Small intestine (tissue), 7 donors: ENCODE results near the gene FGR. TPM values are rescaled to one million over a fixed set of nuclear protein-coding genes. Genes with fewer than 3 reads are reported as not detected.

Source experiments
- DNase-seq, 2 donors: peaks; one replicate each; pipeline versions ENCODE4 v3.0.0 to v3.0.0-alpha.2; 2013
- FAIRE-seq: peaks from 2 replicates; lab custom pipeline; 2012; peaks lifted over from hg19 to GRCh38; lab: Jason Lieb, UNC
- H3K27ac ChIP-seq, 3 donors: one replicate each; pipeline ENCODE4 v1.5.1; 2013; ENCODE audit warnings: low read length in 2 of 3, mild to moderate bottlenecking in 2 of 3, control low read depth in 1 of 3, inconsistent platforms in 1 of 3, low read depth in 1 of 3, moderate library complexity in 1 of 3
- H3K27me3 ChIP-seq, 3 donors: one replicate each; pipeline ENCODE4 v1.6.1; 2013; ENCODE audit warnings: low read length in 3 of 3, inconsistent platforms in 1 of 3; ENCODE audit not compliant: control insufficient read depth in 3 of 3, insufficient read depth in 3 of 3
- H3K36me3 ChIP-seq, 3 donors: one replicate each; pipeline ENCODE4 v1.6.1; 2013; ENCODE audit warnings: low read length in 3 of 3, inconsistent platforms in 1 of 3, low read depth in 1 of 3, mild to moderate bottlenecking in 1 of 3, moderate library complexity in 1 of 3; ENCODE audit not compliant: control insufficient read depth in 3 of 3, insufficient read depth in 2 of 3
- H3K4me1 ChIP-seq, 3 donors: one replicate each; pipeline ENCODE4 v1.6.1; 2013; ENCODE audit warnings: low read length in 2 of 3, inconsistent platforms in 1 of 3, low read depth in 1 of 3, mild to moderate bottlenecking in 1 of 3, moderate library complexity in 1 of 3; ENCODE audit not compliant: control insufficient read depth in 3 of 3, insufficient read depth in 2 of 3
- H3K4me3 ChIP-seq, 3 donors: one replicate each; pipeline ENCODE4 v1.5.1; 2013; ENCODE audit warnings: low read length in 3 of 3, control low read depth in 1 of 3, inconsistent platforms in 1 of 3, low read depth in 1 of 3, mild to moderate bottlenecking in 1 of 3, moderate library complexity in 1 of 3
- H3K9me3 ChIP-seq, 2 donors: one replicate each; pipeline ENCODE4 v1.6.1; 2013; ENCODE audit warnings: low read depth in 1 of 2, low read length in 1 of 2; ENCODE audit not compliant: control insufficient read depth in 2 of 2, insufficient read depth in 1 of 2
- WGBS, 3 donors: extraction: QIAGEN DNeasy Blood & Tissue Kit; methylation state at CpG; one replicate each; pipeline ENCODE4 v1.1.7; 2013; 5-methylcytosine and 5-hydroxymethylcytosine counted together
- polyA plus RNA-seq, 4 donors: library from polyadenylated mRNA; stranded (reverse) in 3 of 4; unstranded in 1 of 4; fragments of 200-250 nt in 3 of 4; fragments of 120-200 nt in 1 of 4; gene quantifications; one replicate each; pipeline versions ENCODE4 v1.2.1 to v1.2.3, GENCODE V29; 2013
- donor health status: healthy with polysubstance abuse.
- donor health status: control.
- donor health status: control.
- donor health status: Bipolar disorder and iron deficiency.
- donor health status: healthy.

The FGR gene
- polyA plus RNA-seq, 4 donors: 1.6 to 12.6 (median 1.8) TPM

- Histone ChIP-seq H3K4me3 (no peak overlapping the region), H3K4me1 (peaks cover 0 to 12% (median 0%) of the 10 kb centered on the region in 3 donors), H3K9me3 (no peaks in the 10 kb centered on the region), H3K27me3 (peaks cover 0 to 13% (median 0%) of the 10 kb centered on the region in 3 donors), H3K27ac (no peak overlapping the region), H3K36me3 (no peaks in the 10 kb centered on the region)
- DNase-seq: no peak
- no peak for FAIRE-seq
- WGBS, 3 donors: 93 to 94% (median 94%) methylated on average over 12 of the region's 12 CpGs
Observed at GRCh38 chr1:27612718-27613117, 22.3 kb downstream of the FGR start.

- Histone ChIP-seq H3K27ac (no peak overlapping the region), H3K4me1 (peaks cover 0 to 24% (median 0%) of the 10 kb centered on the region in 3 donors), H3K27me3 (peaks cover 0 to 13% (median 0%) of the 10 kb centered on the region in 3 donors), H3K36me3 (no peaks in the 10 kb centered on the region), H3K4me3 (no peak overlapping the region), H3K9me3 (no peaks in the 10 kb centered on the region)
- DNase-seq: no peak
- no peak for FAIRE-seq
- WGBS, 3 donors: 71 to 80% (median 74%) methylated on average over 4 of the region's 4 CpGs
Observed at GRCh38 chr1:27611450-27611849, 23.5 kb downstream of the FGR start.

- no peak for FAIRE-seq
Observed at GRCh38 chr1:27609618-27610240, 25.3 kb downstream of the FGR start.

GRCh38 chr1:27609210-27609555 lies 25.8 kb downstream of the FGR start:
- H3K27ac ChIP-seq: no peak overlapping the region
- peaks cover 0 to 13% (median 0%) of the 10 kb centered on the region in 3 donors for H3K27me3 ChIP-seq
- DNase-seq: no peak
- H3K4me3 ChIP-seq: no peak overlapping the region
- no peaks in the 10 kb centered on the region for H3K36me3 ChIP-seq
- FAIRE-seq: no peak
- 38 to 61% (median 56%) methylated on average over 3 of the region's 3 CpGs for WGBS, 3 donors
- peaks cover 0 to 21% (median 0%) of the 10 kb centered on the region in 3 donors for H3K4me1 ChIP-seq
- no peaks in the 10 kb centered on the region for H3K9me3 ChIP-seq

More at GRCh38 chr1:27609618-27610240, 25.3 kb downstream of the FGR start:
- no peak overlapping the region for H3K4me3 ChIP-seq
- H3K9me3 ChIP-seq: no peaks in the 10 kb centered on the region
- no peaks in the 10 kb centered on the region for H3K36me3 ChIP-seq
- peaks cover 0 to 13% (median 0%) of the 10 kb centered on the region in 3 donors for H3K27me3 ChIP-seq
- H3K27ac ChIP-seq: no peak overlapping the region
- peaks cover 0 to 26% (median 0%) of the 10 kb centered on the region in 3 donors for H3K4me1 ChIP-seq
- 46 to 65% (median 53%) methylated on average over 12 of the region's 12 CpGs for WGBS, 3 donors
- DNase-seq: no peak

GRCh38 chr1:27607239-27607804 lies 27.7 kb downstream of the FGR start:
- H3K36me3 ChIP-seq: no peaks in the 10 kb centered on the region
- no peak overlapping the region for H3K4me3 ChIP-seq
- 43 to 58% (median 49%) methylated on average over 10 to 11 of the region's 11 CpGs for WGBS, 3 donors
- no peak overlapping the region for H3K27ac ChIP-seq
- H3K4me1 ChIP-seq: peaks cover 0 to 18% (median 1%) of the 10 kb centered on the region in 3 donors
- no peak for FAIRE-seq
- H3K9me3 ChIP-seq: no peaks in the 10 kb centered on the region
- DNase-seq: peak in 1 of 2 donors; percentile 47
- H3K27me3 ChIP-seq: peaks cover 0 to 13% (median 0%) of the 10 kb centered on the region in 3 donors

- Histone ChIP-seq H3K4me3 (no peak overlapping the region), H3K9me3 (no peaks in the 10 kb centered on the region), H3K4me1 (peaks cover 3 to 24% (median 5%) of the 10 kb centered on the region in 3 donors), H3K36me3 (peaks cover 0 to 4% (median 0%) of the 10 kb centered on the region in 3 donors), H3K27ac (no peak overlapping the region), H3K27me3 (peaks cover 0 to 13% (median 0%) of the 10 kb centered on the region in 3 donors)
- DNase-seq (peak in 1 of 2 donors; percentile 30), FAIRE-seq (no peak)
- WGBS, 3 donors: 78 to 84% (median 82%) methylated on average over 3 of the region's 3 CpGs
Observed at GRCh38 chr1:27606708-27607238, 28.2 kb downstream of the FGR start.

- no peak for FAIRE-seq
- Histone ChIP-seq H3K27me3 (peaks cover 0 to 13% (median 0%) of the 10 kb centered on the region in 3 donors), H3K36me3 (peaks cover 0 to 9% (median 0%) of the 10 kb centered on the region in 3 donors), H3K4me1 (peaks cover 3 to 31% (median 6%) of the 10 kb centered on the region in 3 donors), H3K9me3 (no peaks in the 10 kb centered on the region), H3K4me3 (no peak overlapping the region), H3K27ac (no peak overlapping the region)
- 12 to 15% (median 14%) methylated on average over 11 of the region's 11 CpGs for WGBS, 3 donors
- DNase-seq: peak; percentile 46 to 69
Observed at GRCh38 chr1:27605796-27606707, 28.9 kb downstream of the FGR start.

- peaks cover 0 to 12% (median 0%) of the 10 kb centered on the region in 3 donors for H3K36me3 ChIP-seq
- no peak overlapping the region for H3K4me3 ChIP-seq
- no peak for DNase-seq
- H3K4me1 ChIP-seq: peaks cover 3 to 33% (median 6%) of the 10 kb centered on the region in 3 donors
- H3K27ac ChIP-seq: no peak overlapping the region
- 81 to 86% (median 82%) methylated on average over 7 of the region's 7 CpGs for WGBS, 3 donors
- H3K9me3 ChIP-seq: no peaks in the 10 kb centered on the region
- peaks cover 0 to 9% (median 0%) of the 10 kb centered on the region in 3 donors for H3K27me3 ChIP-seq
- no peak for FAIRE-seq
Observed at GRCh38 chr1:27605300-27605766, 29.7 kb downstream of the FGR start.
